ENCODE results near the gene B9D1.

B9D1 gene

GRCh38 chr17:19308398-19308797 lies 54.1 kb downstream of the B9D1 start:
- no peak overlapping the region for H3K27ac ChIP-seq (ENCODE audit: low read depth, low read length)
- peaks cover 77% of the 10 kb centered on the region for H3K27me3 ChIP-seq (ENCODE audit: control insufficient read depth, low read length)
- peaks cover 8% of the 10 kb centered on the region; the same call in 1 of the 2 replicates for H3F3A ChIP-seq (ENCODE audit: control insufficient read depth, insufficient read depth)
- H3K4me1 ChIP-seq (ENCODE audit: control insufficient read depth, low read length): peaks cover 55% of the 10 kb centered on the region
- H3K36me3 ChIP-seq (ENCODE audit: control insufficient read depth, low read length): no peaks in the 10 kb centered on the region
- H3K9me2 ChIP-seq (replicated peaks; ENCODE audit: control insufficient read depth, low read length): no peaks in the 10 kb centered on the region
- peaks cover 20% of the 10 kb centered on the region for H4K20me1 ChIP-seq (ENCODE audit: control insufficient read depth, insufficient read depth, low read depth, low read length)
- no peaks in the 10 kb centered on the region for H3K9me3 ChIP-seq (ENCODE audit: control insufficient read depth, insufficient read depth, low read length)
- no peaks in the 10 kb centered on the region for H3K79me2 ChIP-seq (ENCODE audit: control insufficient read depth, low read length)
- TF ChIP-seq EZH2phosphoT487 (IDR thresholded peaks at IDR 0.05; ENCODE audit: borderline replicate concordance, low read length) (no peak), CTCF (IDR thresholded peaks at IDR 0.05; ENCODE audit: low read depth, low read length, poor library complexity, severe bottlenecking) (no peak)
- H3K4me2 ChIP-seq (ENCODE audit: low read length): peak overlapping the region; percentile 28; the same call in 1 of the 2 replicates
- no peak overlapping the region for H3K4me3 ChIP-seq (ENCODE audit: low read length)

- Histone ChIP-seq H3K36me3 (ENCODE audit: control insufficient read depth, low read length) (no peaks in the 10 kb centered on the region), H3K79me2 (ENCODE audit: control insufficient read depth, low read length) (no peaks in the 10 kb centered on the region), H3K9me2 (replicated peaks; ENCODE audit: control insufficient read depth, low read length) (no peaks in the 10 kb centered on the region), H4K20me1 (ENCODE audit: control insufficient read depth, insufficient read depth, low read depth, low read length) (peaks cover 23% of the 10 kb centered on the region), H3K4me1 (ENCODE audit: control insufficient read depth, low read length) (peaks cover 64% of the 10 kb centered on the region), H3K4me3 (ENCODE audit: low read length) (no peak overlapping the region), H3K4me2 (ENCODE audit: low read length) (peak overlapping the region; percentile 28), H3K27ac (ENCODE audit: low read depth, low read length) (no peak overlapping the region), H3F3A (ENCODE audit: control insufficient read depth, insufficient read depth) (peaks cover 15% of the 10 kb centered on the region; the same call in 1 of the 2 replicates), H3K9me3 (ENCODE audit: control insufficient read depth, insufficient read depth, low read length) (no peaks in the 10 kb centered on the region), H3K27me3 (ENCODE audit: control insufficient read depth, low read length) (peaks cover 70% of the 10 kb centered on the region)
- TF ChIP-seq CTCF (IDR thresholded peaks at IDR 0.05; ENCODE audit: low read depth, low read length, poor library complexity, severe bottlenecking) (no peak), EZH2phosphoT487 (IDR thresholded peaks at IDR 0.05; ENCODE audit: borderline replicate concordance, low read length) (no peak)
These were observed 55.0 kb downstream of the B9D1 start for GRCh38 chr17:19307521-19307920.

GRCh38 chr17:19306160-19307111 lies 56.1 kb downstream of the B9D1 start:
- Histone ChIP-seq H3K27me3 (ENCODE audit: control insufficient read depth, low read length) (peaks cover 65% of the 10 kb centered on the region), H3F3A (ENCODE audit: control insufficient read depth, insufficient read depth) (peaks cover 15% of the 10 kb centered on the region; the same call in 1 of the 2 replicates), H3K9me3 (ENCODE audit: control insufficient read depth, insufficient read depth, low read length) (no peaks in the 10 kb centered on the region), H3K4me2 (ENCODE audit: low read length) (peak overlapping the region; percentile 69), H4K20me1 (ENCODE audit: control insufficient read depth, insufficient read depth, low read depth, low read length) (peaks cover 27% of the 10 kb centered on the region), H3K4me3 (ENCODE audit: low read length) (peak overlapping the region; percentile 44), H3K9me2 (replicated peaks; ENCODE audit: control insufficient read depth, low read length) (no peaks in the 10 kb centered on the region), H3K79me2 (ENCODE audit: control insufficient read depth, low read length) (no peaks in the 10 kb centered on the region), H3K36me3 (ENCODE audit: control insufficient read depth, low read length) (no peaks in the 10 kb centered on the region), H3K4me1 (ENCODE audit: control insufficient read depth, low read length) (peaks cover 67% of the 10 kb centered on the region), H3K27ac (ENCODE audit: low read depth, low read length) (peak overlapping the region; percentile 12)
- peak; percentile 90; the same call in 1 of the 2 replicates for TF ChIP-seq EZH2phosphoT487 (IDR thresholded peaks at IDR 0.05; ENCODE audit: borderline replicate concordance, low read length)
- TF ChIP-seq CTCF (IDR thresholded peaks at IDR 0.05; ENCODE audit: low read depth, low read length, poor library complexity, severe bottlenecking): no peak
